ENCODE data around the gene ACCSL.

ACCSL gene

GRCh38 chr11:44096360-44097185 is 48.8 kb downstream of the ACCSL start:
- peak; percentile 16 for DNase-seq (ENCODE audit: low read depth, low spot score)

DNA sequence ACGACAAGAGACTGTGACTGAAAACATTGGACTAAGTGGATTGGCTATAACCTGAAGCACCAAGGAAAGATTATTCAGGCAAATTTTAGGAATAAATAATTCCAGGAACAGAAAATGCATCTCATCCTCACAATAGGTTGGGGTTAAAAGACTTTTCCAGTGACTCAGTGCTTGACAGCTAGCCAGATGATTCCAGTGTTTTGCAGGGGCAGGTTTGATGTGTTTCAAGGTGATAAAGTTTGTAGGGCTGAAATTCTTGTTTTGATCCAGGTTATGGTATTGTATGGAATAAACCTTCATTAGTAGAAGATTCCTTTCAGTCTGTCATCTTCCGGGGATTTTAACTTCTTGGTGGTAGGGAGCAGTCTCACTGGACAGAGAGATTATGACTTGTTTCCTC is 50.0 kb downstream of the ACCSL start:
- DNase-seq (ENCODE audit: low read depth, low spot score) = peak; percentile 44

GRCh38 chr11:44101098-44101497 is 53.3 kb downstream of the ACCSL start:
- no peak for DNase-seq (ENCODE audit: low read depth, low spot score)

DNA sequence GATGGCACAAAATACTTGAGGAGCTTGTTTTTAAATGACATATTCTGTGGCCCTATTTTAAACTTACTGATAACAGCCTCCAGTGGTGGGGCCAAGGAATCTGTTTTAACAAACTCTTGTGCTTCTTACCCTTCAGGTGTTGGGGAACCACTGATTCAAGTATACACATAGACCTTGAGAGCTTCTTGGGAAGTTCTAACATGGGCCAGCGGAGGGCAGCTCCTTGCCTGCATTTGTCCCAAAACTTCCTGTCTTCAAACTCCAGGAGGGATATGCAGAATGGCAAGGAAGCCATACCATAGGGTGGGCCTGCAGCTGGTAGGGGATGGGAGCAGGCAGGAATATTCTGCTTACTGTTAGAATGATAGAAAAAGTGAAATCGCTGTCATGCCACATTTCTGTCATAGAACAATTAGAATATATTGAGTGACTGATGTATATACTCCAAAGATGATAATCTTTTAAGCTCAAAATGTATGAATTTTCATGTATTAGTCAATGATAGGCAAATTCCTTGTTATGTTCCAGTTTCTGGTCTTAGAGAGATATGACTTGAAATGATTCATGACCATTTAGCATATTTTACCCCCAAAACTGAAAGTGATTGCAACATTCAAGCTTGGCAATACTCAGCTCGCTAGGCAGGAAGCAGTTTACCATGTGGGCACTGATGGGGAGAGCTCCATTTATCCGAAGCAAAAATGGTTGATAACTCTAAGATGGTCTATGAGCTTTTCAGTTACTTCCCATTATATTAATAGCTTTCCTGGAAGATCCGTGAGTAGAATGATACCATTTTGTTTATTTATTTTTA is 56.9 kb downstream of the ACCSL start:
- DNase-seq (ENCODE audit: low read depth, low spot score) = no peak

DNA sequence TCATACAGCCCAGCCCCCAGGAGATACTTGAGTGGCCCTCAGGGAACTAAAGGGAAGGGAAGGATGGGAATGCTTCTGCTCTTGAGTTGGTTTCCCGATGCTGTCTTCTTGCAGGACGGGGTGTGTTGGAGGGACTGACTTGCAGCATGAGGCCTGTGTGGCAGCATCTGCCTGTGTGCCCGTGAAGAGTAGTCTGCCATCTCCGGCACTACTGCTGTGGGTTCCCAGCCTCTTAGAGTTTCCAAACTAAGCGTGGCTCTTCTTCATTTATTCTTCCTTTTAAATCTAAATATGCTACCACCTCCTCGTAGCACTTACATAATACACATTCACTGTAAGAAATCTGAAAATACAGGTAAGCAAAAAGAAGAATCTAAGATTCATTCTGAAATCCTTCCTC is 60.5 kb downstream of the ACCSL start:
- no peak for DNase-seq (ENCODE audit: low read depth, low spot score)
